T47D (cell line): ENCODE measurements around the gene ELAVL3.
"Not testable (repeated sequence)": the region's sequence is repeated elsewhere in the genome, so short reads cannot be mapped to it uniquely, and the experiment has no call there.

Experiments
- DNase-seq, 2 experiments: peaks; one replicate each; pipeline versions ENCODE4 v3.0.0 to v3.0.0-alpha.2; 2011 to 2012; ENCODE audit warnings: low read depth in 1 of 2, low spot score in 1 of 2
- JUND ChIP-seq: IDR thresholded peaks from 2 replicates; pipeline ENCODE4 v1.6.1; 2012; ENCODE audit warnings: low read depth
- in situ Hi-C: cut with HindIII; loops from 2 replicates; pipeline ENCODE4 v1.10.0; 2016; ENCODE audit warnings: low sequenced_read_pairs, low pct_unique_long_range_greater_than_20kb

Gene ELAVL3

GRCh38 chr19:11464333-11465265 is 16.2 kb downstream of the ELAVL3 start:
- no peak for DNase-seq
- TF ChIP-seq JUND = no peak
- in situ Hi-C loops = no loop called here

GRCh38 chr19:11463391-11463790 is 17.5 kb downstream of the ELAVL3 start:
- in situ Hi-C loops = no loop called here
- DNase-seq = no peak

GRCh38 chr19:11461453-11461852 is 19.4 kb downstream of the ELAVL3 start:
- in situ Hi-C loops = no loop called here
- TF ChIP-seq JUND = no peak
- no peak for DNase-seq

More at GRCh38 chr19:11463391-11463790, 17.5 kb downstream of the ELAVL3 start:
- no peak for TF ChIP-seq JUND

- in situ Hi-C loops = no loop called here
- no peak for TF ChIP-seq JUND
- no peak for DNase-seq
Observed at GRCh38 chr19:11460207-11460606, 20.6 kb downstream of the ELAVL3 start.

- DNase-seq, in situ Hi-C loops: not testable (repeated sequence)
Observed at GRCh38 chr19:11458912-11459311, 21.9 kb downstream of the ELAVL3 start.

- no peak for TF ChIP-seq JUND
- DNase-seq = no peak
- in situ Hi-C loops = no loop called here
Observed at GRCh38 chr19:11458236-11458900, 22.5 kb downstream of the ELAVL3 start.

GRCh38 chr19:11457831-11458230 is 23.0 kb downstream of the ELAVL3 start:
- TF ChIP-seq JUND = no peak
- no peak for DNase-seq
- in situ Hi-C loops = no loop called here

- no peak for DNase-seq
- in situ Hi-C loops = no loop called here
- no peak for TF ChIP-seq JUND
Observed at GRCh38 chr19:11457115-11457514, 23.7 kb downstream of the ELAVL3 start.

GRCh38 chr19:11456659-11457058 is 24.2 kb downstream of the ELAVL3 start:
- in situ Hi-C loops = no loop called here
- no peak for TF ChIP-seq JUND
- DNase-seq = no peak

- DNase-seq, in situ Hi-C loops: not testable (repeated sequence)
Observed at GRCh38 chr19:11455233-11455554, 25.7 kb downstream of the ELAVL3 start.

GRCh38 chr19:11453468-11454341 is 27.1 kb downstream of the ELAVL3 start:
- in situ Hi-C loops = no loop called here
- no peak for DNase-seq
- TF ChIP-seq JUND = no peak

GRCh38 chr19:11452620-11453310 is 28.1 kb downstream of the ELAVL3 start:
- DNase-seq = no peak
- in situ Hi-C loops = no loop called here
- TF ChIP-seq JUND = no peak
